Muscle of back (tissue), 11 donors: ENCODE results near the gene ZMIZ1. TPM values are rescaled to one million over a fixed set of nuclear protein-coding genes. Genes with fewer than 3 reads are reported as not detected.

Experiments
- DNase-seq, 3 donors: peaks; one replicate each; pipeline versions ENCODE4 v3.0.0 to v3.0.0-alpha.2; 2013
- polyA plus RNA-seq, 10 donors: library from polyadenylated mRNA; unstranded; fragments of 120-200 nt; gene quantifications; one replicate each; pipeline ENCODE4 v1.2.1, GENCODE V29; 2013; ENCODE audit not compliant: insufficient read length in 10 of 10

ZMIZ1 gene
- polyA plus RNA-seq, 10 donors = 27.1 to 52.0 (median 35.3) TPM

DNA sequence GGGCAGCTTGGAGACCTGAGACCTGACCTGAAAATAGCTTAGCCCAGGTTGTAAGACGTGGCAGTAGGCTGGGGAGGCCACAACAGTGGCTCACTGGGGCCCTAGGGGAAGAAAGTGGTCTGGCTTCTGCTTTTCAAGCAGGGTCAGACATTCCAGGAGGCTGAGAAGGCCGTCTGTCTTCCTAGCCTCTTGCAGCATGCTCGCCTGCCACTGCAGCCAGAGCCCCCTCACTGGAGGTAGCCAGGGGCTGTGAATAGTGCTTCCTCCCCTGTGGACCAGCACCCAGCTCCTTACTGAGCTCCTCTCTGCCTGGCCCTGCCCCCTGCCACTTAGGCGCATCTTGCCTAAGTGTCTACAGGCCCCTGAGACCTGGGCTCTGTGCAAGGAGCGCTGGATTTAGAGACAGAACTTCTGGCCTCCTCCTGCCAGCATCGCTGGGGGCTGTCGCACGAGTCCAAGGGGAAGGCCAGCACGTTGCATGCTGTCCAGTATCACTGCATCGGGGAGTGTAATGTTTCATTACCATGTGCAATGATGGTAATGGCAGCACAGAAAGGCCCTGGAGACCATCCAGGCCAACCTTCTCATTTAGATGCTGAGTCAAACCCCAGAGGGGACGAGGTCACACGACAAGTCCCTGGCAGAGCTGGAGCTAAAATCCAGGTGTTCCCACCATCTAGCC, 12.7 kb downstream of the ZMIZ1 start:
- DNase-seq = peak in 1 of 3 donors; percentile 73

DNA sequence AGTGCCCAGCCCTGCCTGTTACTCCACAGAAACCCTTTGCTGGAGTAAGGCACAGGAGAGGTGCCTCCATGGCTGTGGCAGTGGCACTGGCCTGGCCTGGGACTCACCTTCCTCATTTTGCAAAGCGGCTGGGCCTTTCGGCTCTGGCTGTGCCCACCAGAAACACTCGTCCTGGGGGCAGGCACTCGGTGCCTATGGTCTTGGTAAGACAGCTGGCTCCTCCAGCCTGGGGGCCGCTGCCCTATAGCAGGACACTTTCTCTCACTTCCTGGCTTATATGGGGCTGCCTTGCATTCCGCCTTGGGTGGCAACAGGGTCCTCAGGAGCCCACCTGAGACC, 13.2 kb downstream of the ZMIZ1 start:
- no peak for DNase-seq

DNA sequence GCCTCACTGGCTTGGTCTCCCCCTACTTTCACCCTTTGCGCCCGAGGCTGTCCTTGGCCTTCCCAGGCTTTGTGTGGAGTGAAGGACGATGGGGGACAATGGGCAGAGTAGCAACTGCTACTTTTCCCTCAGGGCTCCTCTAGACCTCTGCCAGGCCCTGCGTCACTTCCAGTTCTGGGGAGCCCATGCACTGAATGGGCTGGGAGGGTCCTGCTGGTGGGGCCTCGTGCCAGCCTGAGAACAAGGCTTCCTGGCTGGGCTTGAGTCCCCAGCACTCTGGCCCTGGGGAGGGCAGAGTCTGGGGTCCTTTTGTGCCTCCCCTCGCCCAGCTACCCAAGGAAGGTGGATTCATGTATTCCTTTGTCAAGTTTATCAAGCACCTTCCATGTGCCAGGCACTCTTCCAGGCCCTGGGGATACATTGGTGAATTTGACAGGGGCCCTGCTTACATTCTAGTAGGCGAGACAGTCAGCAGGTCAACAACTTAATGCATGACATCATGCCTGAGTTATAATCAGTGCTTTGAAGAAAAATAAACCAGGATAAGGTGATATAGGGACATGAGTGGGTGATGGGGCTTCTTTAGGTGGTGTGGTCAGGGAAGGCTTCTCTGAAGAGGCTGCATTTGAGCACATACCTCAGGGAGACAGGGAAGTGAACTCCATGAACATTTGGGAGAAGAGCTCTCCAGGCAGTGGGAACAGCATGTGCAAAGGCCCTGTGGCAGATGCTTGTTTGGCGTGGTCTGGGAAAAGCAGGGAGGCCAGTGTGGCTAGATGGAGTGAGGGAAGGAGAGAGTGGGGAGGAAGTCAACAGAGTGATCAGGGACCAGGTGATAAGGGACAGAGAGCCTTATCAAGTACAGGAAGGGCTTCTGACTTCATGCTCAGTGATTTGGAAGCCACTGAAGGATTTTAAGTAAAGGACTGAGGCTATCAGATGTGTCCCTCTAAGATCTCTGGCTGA, 14.1 kb downstream of the ZMIZ1 start:
- DNase-seq = no peak

DNA sequence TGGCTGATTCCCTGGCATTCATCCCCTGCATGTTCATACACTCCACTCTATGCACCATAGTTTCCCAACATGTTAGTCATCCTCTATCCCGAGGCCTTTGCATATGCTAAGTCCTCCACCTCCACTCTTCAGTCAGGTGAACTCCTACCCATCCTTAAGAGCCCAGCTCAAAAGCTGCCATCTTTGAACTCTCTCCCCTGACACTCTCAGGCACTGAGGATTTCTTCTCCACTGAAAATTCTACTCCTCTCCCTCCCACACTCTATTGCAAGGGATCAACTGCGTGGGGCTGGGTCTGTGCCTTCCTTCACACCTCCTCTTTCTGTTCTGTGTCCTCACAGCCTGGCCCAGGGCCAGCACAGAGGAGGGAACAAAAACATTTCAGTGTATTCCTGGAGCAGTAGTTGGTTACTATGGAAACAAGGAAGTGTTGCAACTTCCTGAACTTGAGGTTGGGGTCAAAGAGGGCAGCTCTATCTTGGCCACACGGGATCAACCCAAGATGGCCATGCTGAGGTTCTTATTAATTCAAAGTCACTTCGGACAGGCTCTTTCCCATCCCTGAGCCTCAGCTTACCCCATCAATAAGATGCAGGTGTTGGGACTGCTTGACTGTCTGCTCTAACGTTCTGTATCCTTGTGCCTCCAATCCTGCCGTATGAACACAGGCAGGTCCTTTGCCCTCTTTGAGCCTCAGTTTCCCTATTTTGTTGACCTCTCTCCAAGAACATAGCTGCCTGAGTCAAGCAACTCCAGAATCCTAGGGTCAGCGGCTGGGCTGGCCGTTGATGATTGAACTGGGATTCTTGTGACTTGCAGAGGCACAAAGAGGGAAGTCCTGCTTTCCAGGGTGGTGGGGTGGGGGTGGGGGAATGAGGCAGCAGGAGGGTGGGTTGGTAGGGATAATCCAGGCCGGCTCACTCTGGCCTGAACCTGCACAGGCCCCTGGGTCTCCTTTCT, 15.5 kb downstream of the ZMIZ1 start:
- peak; percentile 72 to 89 (median 79) for DNase-seq

DNA sequence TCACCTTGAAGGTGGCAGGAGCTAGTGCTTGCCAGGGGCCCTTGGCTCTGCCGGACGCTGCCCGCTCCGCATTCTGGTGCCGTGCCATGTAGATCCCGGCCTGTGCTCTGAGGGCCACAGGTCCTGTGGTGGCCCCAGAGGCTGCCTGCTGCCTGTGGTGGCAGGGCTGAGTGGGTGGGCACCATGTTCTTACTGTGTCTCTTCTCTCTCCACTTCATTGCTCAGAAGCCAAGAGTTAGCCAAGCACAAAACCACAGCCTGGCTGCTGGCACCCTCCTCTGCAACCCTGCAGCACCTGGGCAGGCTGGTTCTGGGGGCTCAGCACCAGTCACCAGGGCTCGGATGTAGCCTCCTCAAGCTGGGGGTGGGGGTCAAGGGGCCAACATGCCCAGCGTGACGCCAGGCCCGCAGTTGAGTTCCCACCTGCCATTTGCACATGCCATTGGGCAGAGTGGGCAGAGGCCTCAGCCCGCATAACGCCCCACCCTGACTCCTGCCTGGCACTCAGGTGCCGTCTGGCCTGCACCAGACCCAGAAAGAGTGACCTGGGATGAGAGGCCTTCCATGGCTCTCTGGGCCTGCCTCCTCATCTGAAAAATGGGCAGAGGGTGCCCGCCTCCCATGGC, 16.3 kb downstream of the ZMIZ1 start:
- DNase-seq = no peak

DNA sequence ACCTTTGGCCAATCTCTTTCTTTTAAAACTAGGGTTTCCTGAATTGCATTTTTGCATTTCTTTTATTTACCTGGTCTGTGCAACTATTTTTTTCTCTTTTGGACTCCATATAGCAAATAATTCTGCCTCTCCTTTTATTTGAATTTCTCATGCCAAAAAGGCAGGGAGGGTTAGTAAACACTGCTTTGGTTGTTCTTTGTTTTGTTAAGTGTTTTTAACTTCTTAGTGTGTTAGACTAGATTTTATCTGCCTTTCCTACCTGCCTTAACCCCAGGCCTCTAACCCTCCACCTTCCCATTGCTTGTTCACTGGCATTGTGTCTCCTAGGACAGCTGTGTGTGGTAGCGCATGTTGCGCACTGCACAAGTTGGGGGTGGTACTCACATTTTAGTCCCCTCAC, 18.1 kb downstream of the ZMIZ1 start:
- DNase-seq = no peak

DNA sequence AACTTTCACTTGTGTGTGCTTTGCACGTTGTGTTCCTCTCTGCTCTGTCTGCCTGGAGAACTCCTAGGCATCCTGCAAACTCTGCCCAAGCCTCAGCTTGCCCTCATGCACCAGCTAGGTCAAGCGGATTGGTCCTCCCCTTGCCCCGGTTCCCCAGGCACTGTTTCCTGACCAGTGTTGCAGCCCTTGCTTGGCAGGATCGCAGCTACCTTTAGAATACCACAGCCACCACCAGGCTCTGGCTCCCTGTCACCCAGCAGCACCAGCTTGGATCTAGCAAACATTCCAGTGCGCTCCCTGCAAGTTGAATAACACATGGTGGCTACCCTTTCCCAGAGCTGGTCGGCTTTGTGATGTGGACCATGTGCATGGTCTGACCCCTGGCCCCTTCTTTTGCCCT, 19.0 kb downstream of the ZMIZ1 start:
- DNase-seq = no peak

DNA sequence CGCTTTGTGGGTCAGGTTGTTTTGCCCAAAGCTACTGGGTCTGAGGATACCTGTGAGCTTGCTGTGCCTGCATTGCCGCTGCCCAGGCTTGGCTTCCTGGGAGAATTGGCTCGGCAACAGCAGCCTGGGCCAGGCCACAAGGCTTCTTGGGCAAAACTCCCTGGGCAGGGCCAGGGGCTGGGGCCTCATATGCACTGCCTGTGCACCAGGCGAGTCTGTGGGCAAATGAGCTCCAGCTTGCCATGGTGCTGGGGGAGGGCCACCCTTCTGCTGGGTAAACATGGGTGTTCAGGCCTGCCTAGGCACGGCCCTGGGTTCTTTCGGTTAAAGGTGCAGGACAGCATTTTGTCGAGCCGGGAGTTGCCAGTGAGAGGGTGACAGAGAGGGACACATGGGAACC, 19.4 kb downstream of the ZMIZ1 start:
- no peak for DNase-seq

DNA sequence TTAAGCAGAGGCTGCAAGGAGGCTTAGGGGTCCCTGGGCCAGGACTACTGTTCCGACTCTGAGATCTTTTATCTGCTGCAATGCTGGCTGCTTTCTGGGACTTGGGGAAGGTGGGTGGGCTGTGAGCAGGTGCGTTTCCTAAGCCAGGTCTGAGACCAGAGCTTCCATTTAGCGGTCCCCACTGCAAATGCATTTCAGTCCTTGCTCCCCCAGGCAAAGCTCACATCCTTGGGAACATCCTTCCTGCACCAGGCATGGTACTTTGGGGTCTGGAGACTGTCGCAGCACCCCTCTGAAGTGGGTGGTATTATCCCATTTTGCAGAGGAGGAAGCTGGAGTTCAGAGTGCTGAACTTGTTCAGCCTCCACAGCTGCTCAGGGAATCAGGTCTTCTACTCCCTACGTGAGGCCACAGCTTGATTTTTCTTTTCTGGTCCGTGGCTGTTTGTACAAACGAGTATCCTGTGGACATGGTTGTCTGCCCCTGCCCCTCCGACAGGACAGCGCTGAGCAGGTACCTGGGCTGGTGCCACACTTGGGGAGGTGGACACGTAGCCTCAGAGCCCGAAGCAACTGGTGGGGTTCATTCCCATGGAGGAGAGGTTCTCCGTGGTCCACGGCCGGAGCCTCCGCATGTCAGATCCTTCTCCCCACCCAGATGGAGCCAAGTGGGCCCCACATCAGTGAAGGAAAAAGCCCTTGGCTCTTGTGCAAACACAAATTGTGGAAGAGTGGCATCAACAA, 20.0 kb downstream of the ZMIZ1 start:
- DNase-seq = no peak

DNA sequence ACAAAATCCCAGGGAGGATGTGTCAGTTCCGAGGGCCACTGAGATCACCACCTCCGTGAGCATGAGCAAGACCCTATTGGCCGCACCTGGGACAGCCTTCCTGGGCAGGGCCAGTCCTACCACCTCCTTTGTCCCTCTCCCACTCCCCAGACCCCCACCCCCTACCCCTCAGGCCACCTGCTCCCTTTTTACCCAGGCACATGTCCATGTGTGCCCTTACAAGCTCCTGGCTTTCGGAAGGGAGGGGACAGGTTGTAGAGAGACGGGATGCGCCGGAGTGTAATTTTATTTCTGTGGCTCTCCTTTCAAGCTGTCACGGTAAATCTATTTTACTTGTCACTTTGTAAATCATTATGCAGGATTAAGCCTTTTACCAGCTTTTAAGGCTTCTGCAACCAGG, 20.9 kb downstream of the ZMIZ1 start:
- no peak for DNase-seq

DNA sequence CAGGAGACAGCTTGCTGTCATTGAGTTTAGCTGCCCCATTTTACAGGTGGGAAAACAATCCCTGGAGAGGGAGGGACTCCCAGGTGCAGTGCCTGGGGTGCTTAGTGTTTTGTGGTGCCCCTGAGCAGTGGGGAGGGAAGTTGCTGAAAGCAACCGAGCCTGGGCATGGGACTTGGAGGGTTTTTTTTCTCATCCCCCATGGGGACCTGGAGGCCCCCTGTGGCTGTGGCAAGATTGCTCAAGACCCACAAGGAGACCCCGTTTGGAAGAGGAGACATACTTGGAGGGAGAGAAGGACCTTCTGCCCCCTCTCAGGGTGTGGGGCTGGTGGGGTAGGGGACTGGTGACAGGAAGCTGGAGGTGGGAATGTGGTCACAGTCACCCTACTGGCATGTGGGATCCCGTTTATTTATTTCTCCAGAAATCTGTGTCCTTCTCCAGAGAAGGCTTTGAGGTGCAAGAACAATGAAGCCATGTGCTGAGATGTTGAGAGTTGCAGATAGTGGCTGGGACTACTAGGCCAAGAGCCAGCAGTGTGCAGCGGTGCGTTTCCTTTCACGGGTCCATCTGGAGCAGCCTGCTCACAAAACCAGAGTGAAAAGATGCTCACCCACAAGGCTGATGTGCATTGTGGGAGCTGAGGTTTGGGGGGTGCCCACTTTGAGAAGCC, 21.5 kb downstream of the ZMIZ1 start:
- DNase-seq = no peak

DNA sequence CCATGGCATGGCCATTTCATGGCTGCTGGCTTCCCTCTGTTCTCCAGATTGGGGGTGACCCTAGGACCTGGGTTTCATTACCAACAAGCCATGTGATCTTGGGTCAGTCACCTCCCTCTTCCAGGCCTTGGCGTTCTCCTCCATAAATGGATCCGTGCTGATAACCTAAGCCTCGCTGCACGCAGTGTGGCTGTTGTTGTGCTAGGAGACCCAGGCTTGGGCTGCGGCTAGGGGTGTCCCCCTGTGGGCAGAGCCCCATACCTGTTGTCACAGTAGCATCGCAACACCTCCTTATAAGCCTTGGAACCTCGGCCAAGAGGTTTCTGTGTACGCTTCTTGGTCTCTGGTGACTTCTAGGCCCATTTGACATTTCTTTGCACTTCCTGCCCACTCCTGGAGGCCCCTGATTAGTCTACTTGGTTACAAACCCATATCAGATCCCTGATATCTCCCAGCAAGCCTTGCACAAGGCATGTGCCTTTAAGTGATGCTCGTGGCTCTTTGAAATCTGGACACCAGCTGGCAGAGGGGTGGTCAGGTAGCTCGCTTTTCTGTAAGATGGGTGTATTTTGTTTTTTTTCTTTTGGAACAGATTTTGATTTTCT, 23.6 kb downstream of the ZMIZ1 start:
- DNase-seq = no peak

DNA sequence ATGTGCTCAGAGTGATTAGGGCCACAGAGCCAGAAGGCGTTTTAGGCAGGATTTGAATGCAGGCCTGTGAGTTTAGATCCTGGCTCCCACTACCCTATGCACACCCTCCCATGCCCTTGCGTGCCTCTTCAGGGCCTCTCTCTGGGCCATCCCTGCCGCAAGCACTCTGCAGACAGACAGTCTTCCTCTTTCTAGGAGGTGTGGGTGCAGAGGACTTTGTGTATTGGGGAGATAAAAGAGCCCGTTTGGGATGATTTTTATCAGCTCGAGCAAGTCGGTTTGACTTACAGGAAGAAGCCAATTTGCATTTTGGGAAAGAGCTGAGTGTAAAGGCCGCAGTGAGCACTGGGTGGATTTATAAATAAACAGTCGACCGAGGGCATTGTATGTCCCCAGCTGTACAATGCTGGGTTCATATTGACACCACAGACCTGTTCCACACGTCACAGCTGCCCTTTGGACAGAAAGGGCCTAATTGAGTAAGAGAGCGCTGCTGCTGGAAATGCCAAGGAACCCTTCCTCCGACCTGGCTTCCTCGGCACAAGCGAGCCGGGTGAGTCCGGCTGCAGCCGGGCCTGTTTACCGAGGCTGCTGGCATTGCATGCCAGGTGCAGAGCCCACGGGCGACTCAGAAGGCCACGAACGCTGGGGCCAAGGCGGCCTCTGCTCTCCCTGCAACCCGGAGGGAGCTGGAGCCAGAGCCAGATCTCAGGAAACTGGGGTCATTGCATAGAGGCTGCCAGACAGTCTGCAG, 25.1 kb downstream of the ZMIZ1 start:
- DNase-seq = no peak

DNA sequence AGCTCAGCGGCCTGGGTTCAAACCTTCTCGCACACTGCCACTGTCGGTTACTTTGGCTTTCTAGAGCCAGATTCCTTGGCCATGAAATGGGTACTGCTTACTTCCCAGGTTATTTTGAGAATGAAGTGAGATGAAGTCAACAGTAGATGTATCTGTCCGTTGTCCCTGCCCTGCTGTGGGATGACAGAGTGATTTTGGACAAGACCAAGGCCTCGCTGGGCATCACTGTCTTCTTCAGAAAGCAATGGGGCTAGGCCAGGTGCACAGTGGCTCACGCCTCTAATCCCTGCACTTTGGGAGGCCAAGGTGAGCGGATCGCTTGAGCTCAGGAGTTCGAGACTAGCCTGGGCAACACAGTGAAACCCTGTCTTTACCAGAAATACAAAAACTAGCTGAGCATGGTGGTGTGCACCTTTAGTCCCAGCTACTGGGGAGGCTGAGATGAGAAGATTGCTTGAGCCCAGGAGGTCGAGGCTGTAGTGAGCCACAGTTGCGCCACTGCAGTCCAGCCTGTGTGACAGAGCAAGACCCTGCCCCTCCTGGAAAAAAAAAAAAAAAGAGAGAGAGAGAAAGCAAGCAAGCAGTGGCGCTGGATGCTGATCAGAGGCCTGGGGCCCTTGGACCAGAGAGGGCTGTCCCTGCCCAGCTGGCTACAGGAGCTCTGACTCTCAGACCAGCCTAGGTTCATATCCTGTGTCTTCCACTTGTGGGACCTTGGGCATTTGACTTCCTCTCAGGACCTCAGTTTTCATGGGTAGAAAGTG, 25.8 kb downstream of the ZMIZ1 start:
- DNase-seq = no peak

DNA sequence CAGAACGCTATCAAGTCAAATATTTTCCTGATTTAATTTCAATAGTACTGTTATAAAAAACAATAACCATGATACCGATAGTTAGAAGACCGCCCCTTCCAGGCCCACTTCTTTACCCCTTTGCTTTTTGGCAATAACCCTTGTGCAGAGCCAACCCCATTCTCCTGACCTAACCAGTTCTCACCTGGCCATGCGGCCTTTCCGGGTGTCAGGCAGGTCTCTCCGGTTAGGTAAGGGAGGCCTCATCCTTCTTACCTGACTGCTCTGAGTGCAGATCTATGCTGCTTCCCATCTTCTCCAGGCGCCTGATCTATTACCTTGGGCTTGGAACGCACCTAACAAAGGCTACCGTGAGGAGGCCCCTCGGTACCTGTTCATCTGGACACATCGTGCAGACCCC, 26.6 kb downstream of the ZMIZ1 start:
- DNase-seq = no peak

DNA sequence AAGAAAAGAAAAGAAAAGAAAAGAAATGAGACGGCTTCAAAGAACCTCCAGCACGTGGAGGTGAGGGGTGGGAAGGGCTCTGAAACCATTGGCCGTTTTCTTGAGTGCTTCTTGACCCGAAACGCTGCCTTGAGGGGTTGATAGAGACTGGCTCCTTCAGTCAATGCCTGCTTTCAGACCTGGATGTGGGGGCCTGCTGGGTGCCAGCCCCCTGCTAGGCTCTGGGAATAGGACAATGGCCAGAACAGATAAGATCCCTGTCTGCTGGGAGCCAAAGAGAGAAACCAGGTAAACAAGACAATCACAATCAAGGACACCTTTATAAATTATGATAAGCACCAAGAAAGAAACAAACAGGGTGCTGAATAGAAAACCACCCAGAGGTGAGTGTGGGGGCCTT, 27.7 kb downstream of the ZMIZ1 start:
- DNase-seq = no peak

DNA sequence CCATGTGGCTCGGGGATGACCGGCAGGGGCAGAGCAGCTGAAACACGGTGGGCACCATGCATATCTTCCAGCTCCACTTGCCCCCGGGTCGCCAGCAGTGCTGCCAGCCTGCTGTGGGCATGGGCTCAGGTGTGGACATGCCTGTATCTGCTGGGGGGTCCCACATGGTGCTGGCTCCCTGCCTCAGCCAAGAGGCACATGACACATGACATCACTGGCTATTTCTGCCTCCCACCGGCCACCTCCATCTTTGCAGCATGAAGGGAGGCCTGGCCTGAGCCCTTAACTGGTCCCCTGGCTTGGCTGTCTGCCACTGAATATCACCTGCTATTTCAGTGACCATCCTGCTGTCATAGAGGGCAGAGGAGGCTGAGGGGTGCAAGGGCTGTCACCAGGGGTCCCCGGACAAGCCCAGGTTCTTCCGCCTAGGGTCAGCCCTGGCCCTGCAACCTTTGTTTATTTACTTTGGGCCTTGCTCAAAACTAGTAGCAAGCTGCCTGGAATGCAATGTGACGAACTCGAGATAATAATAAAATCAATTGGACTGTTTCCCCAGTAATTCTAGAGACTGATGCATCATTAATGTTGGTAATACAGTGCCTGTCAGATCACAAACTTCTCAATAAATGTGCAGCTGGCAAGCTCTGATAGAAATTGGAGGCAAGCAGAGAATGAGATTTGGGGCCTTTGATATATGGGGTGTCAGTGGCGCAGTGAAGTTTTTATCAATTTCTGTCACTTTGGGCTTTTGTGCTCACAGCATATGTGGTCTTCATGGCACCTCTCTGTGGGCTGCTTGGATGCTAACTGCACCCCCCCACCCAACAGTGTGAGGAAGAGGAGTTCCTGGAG, 28.5 kb downstream of the ZMIZ1 start:
- no peak for DNase-seq
